Measurements from ENCODE around the gene GPT2.

GPT2 gene

GRCh38 chr16:46883690-46884512 is at the start of gene GPT2:
TSS of gene GPT2 (plus strand) at chr16:46884362. CDS start at chr16:46884716, 354 bp downstream.
- DNase-seq = peak; percentile 75 to 100 (median 97)

GRCh38 chr16:46836534-46837530 is 47.3 kb upstream of the GPT2 start:
- no peak for DNase-seq

- no peak for DNase-seq
Measured at GRCh38 chr16:46839986-46840443, 44.1 kb upstream of the GPT2 start.

- no peak for DNase-seq
Measured at GRCh38 chr16:46842192-46842895, 41.8 kb upstream of the GPT2 start.

GRCh38 chr16:46843898-46844642 is 40.1 kb upstream of the GPT2 start:
- DNase-seq = no peak

GRCh38 chr16:46844771-46845170 is 39.4 kb upstream of the GPT2 start:
- DNase-seq = no peak

GRCh38 chr16:46845952-46846351 is 38.2 kb upstream of the GPT2 start:
- no peak for DNase-seq

GRCh38 chr16:46848768-46849764 is 35.1 kb upstream of the GPT2 start:
- DNase-seq = no peak

- no peak for DNase-seq
Measured at GRCh38 chr16:46850619-46851555, 33.3 kb upstream of the GPT2 start.

GRCh38 chr16:46852130-46852529 is 32.0 kb upstream of the GPT2 start:
- DNase-seq = no peak

GRCh38 chr16:46853713-46854443 is 30.3 kb upstream of the GPT2 start:
- peak; percentile 21 to 92 (median 73) for DNase-seq

GRCh38 chr16:46854846-46855245 is 29.3 kb upstream of the GPT2 start:
- no peak for DNase-seq

- no peak for DNase-seq
Measured at GRCh38 chr16:46855389-46855788, 28.8 kb upstream of the GPT2 start.

- peak in 37 of 56 donors; percentile 5 to 78 (median 41) for DNase-seq
Measured at GRCh38 chr16:46857368-46857945, 26.7 kb upstream of the GPT2 start.

GRCh38 chr16:46858151-46858550 is 26.0 kb upstream of the GPT2 start:
- no peak for DNase-seq

- peak in 2 of 56 donors; percentile 2 for DNase-seq
Measured at GRCh38 chr16:46859719-46860152, 24.4 kb upstream of the GPT2 start.
